Measurements from ENCODE around the gene JARID2. TPM values are rescaled to one million over a fixed set of nuclear protein-coding genes. Genes with fewer than 3 reads are reported as not detected.
A peak's percentile ranks its signal among the peaks of the same experiment; 100 is the strongest.

JARID2 gene
- polyA plus RNA-seq, 1 donor: 16.2 TPM

GRCh38 chr6:15427331-15428070, 181.6 kb downstream of the JARID2 start:
- DNase-seq: no peak

GRCh38 chr6:15429141-15430110, 183.6 kb downstream of the JARID2 start:
- no peak for DNase-seq

- no peak for DNase-seq
Observed at GRCh38 chr6:15430186-15430585, 184.3 kb downstream of the JARID2 start.

GRCh38 chr6:15430931-15431405, 185.1 kb downstream of the JARID2 start:
- DNase-seq: no peak

- DNase-seq: no peak
Observed at GRCh38 chr6:15431762-15432483, 186.1 kb downstream of the JARID2 start.

GRCh38 chr6:15433511-15433861, 187.6 kb downstream of the JARID2 start:
- DNase-seq: no peak

- no peak for DNase-seq
Observed at GRCh38 chr6:15434263-15434662, 188.4 kb downstream of the JARID2 start.

- DNase-seq: no peak
Observed at GRCh38 chr6:15434823-15435380, 189.0 kb downstream of the JARID2 start.

- no peak for DNase-seq
Observed at GRCh38 chr6:15435468-15435867, 189.6 kb downstream of the JARID2 start.

GRCh38 chr6:15436451-15436850, 190.6 kb downstream of the JARID2 start:
- DNase-seq: no peak

GRCh38 chr6:15437090-15437635, 191.3 kb downstream of the JARID2 start:
- DNase-seq: no peak

- no peak for DNase-seq
Observed at GRCh38 chr6:15439410-15440025, 193.6 kb downstream of the JARID2 start.

GRCh38 chr6:15440040-15440439, 194.2 kb downstream of the JARID2 start:
- no peak for DNase-seq

GRCh38 chr6:15441215-15441868, 195.5 kb downstream of the JARID2 start:
- DNase-seq: peak; percentile 65

- no peak for DNase-seq
Observed at GRCh38 chr6:15441981-15442380, 196.1 kb downstream of the JARID2 start.

- no peak for DNase-seq
Observed at GRCh38 chr6:15442467-15442866, 196.6 kb downstream of the JARID2 start.

GRCh38 chr6:15443119-15443830, 197.4 kb downstream of the JARID2 start:
- DNase-seq: no peak

GRCh38 chr6:15444081-15444731, 198.3 kb downstream of the JARID2 start:
- no peak for DNase-seq

GRCh38 chr6:15444881-15445280, 199.0 kb downstream of the JARID2 start:
- no peak for DNase-seq

Data from hindlimb muscle (tissue), 1 donor.